Duodenal mucosa (tissue), 2 donors: ENCODE measurements around the gene FAM13A.
"Not testable (repeated sequence)": the region's sequence is repeated elsewhere in the genome, so short reads cannot be mapped to it uniquely, and the experiment has no call there.

Experiments
- H3K27ac ChIP-seq: one replicate; pipeline ENCODE4 v1.7.0; 2013; ENCODE audit warnings: low read depth, low read length
- H3K27me3 ChIP-seq, 2 donors: one replicate each; pipeline ENCODE4 v1.7.0; 2013; ENCODE audit warnings: low read length in 2 of 2, control low read depth in 1 of 2; ENCODE audit not compliant: insufficient read depth in 2 of 2, control insufficient read depth in 1 of 2
- H3K36me3 ChIP-seq, 2 donors: one replicate each; pipeline ENCODE4 v1.7.0; 2013; ENCODE audit warnings: low read length in 2 of 2, control low read depth in 1 of 2; ENCODE audit not compliant: insufficient read depth in 2 of 2, control insufficient read depth in 1 of 2
- H3K4me1 ChIP-seq, 2 donors: one replicate each; pipeline ENCODE4 v1.7.0; 2013; ENCODE audit warnings: low read length in 2 of 2, control low read depth in 1 of 2; ENCODE audit not compliant: insufficient read depth in 2 of 2, control insufficient read depth in 1 of 2
- H3K4me3 ChIP-seq, 2 donors: one replicate each; pipeline ENCODE4 v1.7.0; 2013; ENCODE audit warnings: low read length in 2 of 2, low read depth in 1 of 2
- H3K9ac ChIP-seq, 2 donors: one replicate each; pipeline ENCODE4 v1.7.0; 2013; ENCODE audit warnings: low read length in 2 of 2, low read depth in 1 of 2
- H3K9me3 ChIP-seq, 2 donors: one replicate each; pipeline ENCODE4 v1.7.0; 2013; ENCODE audit warnings: low read length in 2 of 2, control low read depth in 1 of 2; ENCODE audit not compliant: control insufficient read depth in 1 of 2

The FAM13A gene

GRCh38 chr4:89021684-89022083 lies 35.3 kb downstream of the FAM13A start:
- Histone ChIP-seq H3K9ac (no peak overlapping the region), H3K4me3 (no peak overlapping the region), H3K4me1 (peaks cover 12 to 36% of the 10 kb centered on the region in 2 donors), H3K36me3 (no peaks in the 10 kb centered on the region), H3K9me3 (no peaks in the 10 kb centered on the region), H3K27me3 (no peaks in the 10 kb centered on the region), H3K27ac (no peak overlapping the region)

DNA sequence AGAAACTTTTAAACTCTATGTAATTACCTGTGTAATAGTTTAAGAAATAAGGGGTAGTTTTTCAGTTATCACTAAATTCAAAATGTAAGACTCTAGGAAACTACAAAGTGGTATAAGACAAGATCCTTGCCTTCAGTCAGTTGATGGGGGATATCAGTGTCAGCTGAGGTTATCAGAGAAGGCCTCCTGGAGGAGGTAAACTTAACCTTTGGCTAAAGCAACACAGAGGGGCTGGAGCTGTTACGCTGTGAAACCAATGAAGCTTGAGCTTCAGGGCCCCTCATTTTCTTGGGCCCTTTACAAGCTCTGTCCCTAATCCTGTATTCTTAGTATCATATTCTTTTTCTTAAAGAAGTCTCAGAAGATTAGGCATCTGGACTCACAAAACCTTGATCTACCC lies 35.9 kb downstream of the FAM13A start:
- no peak overlapping the region for H3K9ac ChIP-seq
- H3K9me3 ChIP-seq = no peaks in the 10 kb centered on the region
- no peaks in the 10 kb centered on the region for H3K36me3 ChIP-seq
- H3K4me3 ChIP-seq = no peak overlapping the region
- peaks cover 12 to 36% of the 10 kb centered on the region in 2 donors for H3K4me1 ChIP-seq
- no peaks in the 10 kb centered on the region for H3K27me3 ChIP-seq
- H3K27ac ChIP-seq = no peak overlapping the region

DNA sequence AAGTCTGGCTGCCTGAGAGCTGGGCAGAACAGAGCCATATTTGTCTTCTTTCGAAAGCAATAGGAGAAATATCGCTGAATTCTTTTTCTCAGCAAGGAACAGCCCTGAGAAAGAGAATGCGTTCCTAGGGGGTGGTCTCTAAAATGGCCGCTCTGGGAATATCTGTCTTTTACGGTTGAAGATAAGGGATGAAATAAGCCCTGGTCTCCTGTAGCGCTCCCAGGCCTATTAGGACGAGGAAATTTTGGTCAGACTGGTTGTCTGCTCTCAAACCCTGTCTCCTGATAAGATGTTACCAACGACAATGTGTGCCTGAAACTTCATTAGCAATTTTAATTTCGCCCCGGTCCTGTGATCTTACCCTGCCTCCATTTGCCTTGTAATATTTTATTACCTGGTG lies 42.1 kb downstream of the FAM13A start:
- not testable (repeated sequence) for H3K27me3 ChIP-seq, H3K9me3 ChIP-seq, H3K27ac ChIP-seq, H3K36me3 ChIP-seq, H3K9ac ChIP-seq, H3K4me3 ChIP-seq, H3K4me1 ChIP-seq

DNA sequence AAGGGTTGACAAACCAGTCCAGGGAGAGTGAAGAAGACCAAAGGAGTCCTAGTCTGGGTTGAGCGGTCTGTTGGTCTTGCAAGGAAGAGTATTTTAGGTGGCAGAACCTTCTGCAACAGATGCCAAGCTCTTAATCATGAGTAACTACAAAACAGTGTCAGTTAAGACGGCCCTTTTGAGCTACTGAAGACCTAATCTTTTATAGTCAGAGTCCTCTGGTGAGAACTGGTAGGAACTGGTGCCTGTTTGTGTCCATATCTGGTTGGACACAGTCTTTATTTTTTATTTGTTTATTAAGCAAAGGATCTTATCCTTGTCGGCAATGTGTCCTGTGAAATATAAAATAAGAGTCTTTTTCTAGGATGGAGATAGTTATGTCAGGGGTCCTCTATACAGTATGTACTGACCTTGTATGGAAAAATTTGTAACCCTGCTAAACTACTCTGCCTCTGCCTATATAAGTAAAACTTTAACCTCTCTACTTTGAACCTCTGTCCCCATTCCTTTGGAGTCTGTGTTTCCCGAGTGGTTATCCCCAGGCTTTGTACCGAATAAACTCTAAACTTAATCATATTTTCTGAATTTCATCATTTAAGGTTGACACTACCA lies 47.1 kb downstream of the FAM13A start:
- H3K27me3 ChIP-seq = no peaks in the 10 kb centered on the region
- peaks cover 0 to 8% of the 10 kb centered on the region in 2 donors for H3K36me3 ChIP-seq
- peak overlapping the region in 1 of 2 donors; percentile 24 for H3K4me3 ChIP-seq
- H3K4me1 ChIP-seq = peaks cover 15 to 21% of the 10 kb centered on the region in 2 donors
- no peak overlapping the region for H3K27ac ChIP-seq
- peaks cover 2 to 3% of the 10 kb centered on the region in 2 donors for H3K9me3 ChIP-seq
- H3K9ac ChIP-seq = no peak overlapping the region

GRCh38 chr4:89009115-89009514 lies 47.9 kb downstream of the FAM13A start:
- no peaks in the 10 kb centered on the region for H3K27me3 ChIP-seq

DNA sequence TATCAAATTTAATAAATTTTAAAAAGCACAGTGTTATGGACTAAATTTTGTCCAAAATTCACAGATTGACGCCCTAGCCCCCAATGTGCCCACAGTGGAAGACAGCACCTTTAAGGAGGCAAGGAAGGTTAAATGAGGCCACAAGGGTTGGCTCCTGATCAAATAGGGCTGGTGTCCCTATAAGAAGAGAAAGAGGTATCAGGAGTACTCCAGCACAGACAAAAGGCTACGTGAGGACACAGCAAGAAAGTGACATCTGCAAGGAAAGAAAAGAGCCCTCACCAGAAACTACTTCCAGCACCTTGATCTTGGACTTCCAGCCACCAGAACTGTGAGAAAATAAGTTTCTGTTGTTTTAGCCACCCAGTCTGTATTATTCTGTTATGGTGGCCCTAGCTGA lies 48.8 kb downstream of the FAM13A start:
- Histone ChIP-seq H3K4me3 (peak overlapping the region; percentile 13 to 40), H3K27ac (no peak overlapping the region), H3K27me3 (no peaks in the 10 kb centered on the region), H3K9me3 (no peaks in the 10 kb centered on the region), H3K36me3 (peaks cover 0 to 3% of the 10 kb centered on the region in 2 donors), H3K9ac (peak overlapping the region in 1 of 2 donors; percentile 5), H3K4me1 (peaks cover 15 to 21% of the 10 kb centered on the region in 2 donors)

More at GRCh38 chr4:89009115-89009514, 47.9 kb downstream of the FAM13A start:
- H3K4me1 ChIP-seq = peaks cover 15 to 21% of the 10 kb centered on the region in 2 donors
- H3K36me3 ChIP-seq = peaks cover 0 to 8% of the 10 kb centered on the region in 2 donors
- H3K9me3 ChIP-seq = no peaks in the 10 kb centered on the region
- no peak overlapping the region for H3K27ac ChIP-seq
- H3K9ac ChIP-seq = no peak overlapping the region
- H3K4me3 ChIP-seq = no peak overlapping the region

- H3K27me3 ChIP-seq = no peaks in the 10 kb centered on the region
- peaks cover 0 to 3% of the 10 kb centered on the region in 2 donors for H3K36me3 ChIP-seq
- H3K27ac ChIP-seq = no peak overlapping the region
- peaks cover 15 to 22% of the 10 kb centered on the region in 2 donors for H3K4me1 ChIP-seq
- H3K4me3 ChIP-seq = no peak overlapping the region
- H3K9ac ChIP-seq = no peak overlapping the region
- no peaks in the 10 kb centered on the region for H3K9me3 ChIP-seq
Observed at GRCh38 chr4:89007338-89007939, 49.5 kb downstream of the FAM13A start.

GRCh38 chr4:89006307-89006706 lies 50.7 kb downstream of the FAM13A start:
- H3K4me1 ChIP-seq = peaks cover 25 to 33% of the 10 kb centered on the region in 2 donors
- H3K9me3 ChIP-seq = no peaks in the 10 kb centered on the region
- no peak overlapping the region for H3K4me3 ChIP-seq
- H3K9ac ChIP-seq = no peak overlapping the region
- peaks cover 0 to 3% of the 10 kb centered on the region in 2 donors for H3K36me3 ChIP-seq
- H3K27ac ChIP-seq = no peak overlapping the region
- H3K27me3 ChIP-seq = no peaks in the 10 kb centered on the region

DNA sequence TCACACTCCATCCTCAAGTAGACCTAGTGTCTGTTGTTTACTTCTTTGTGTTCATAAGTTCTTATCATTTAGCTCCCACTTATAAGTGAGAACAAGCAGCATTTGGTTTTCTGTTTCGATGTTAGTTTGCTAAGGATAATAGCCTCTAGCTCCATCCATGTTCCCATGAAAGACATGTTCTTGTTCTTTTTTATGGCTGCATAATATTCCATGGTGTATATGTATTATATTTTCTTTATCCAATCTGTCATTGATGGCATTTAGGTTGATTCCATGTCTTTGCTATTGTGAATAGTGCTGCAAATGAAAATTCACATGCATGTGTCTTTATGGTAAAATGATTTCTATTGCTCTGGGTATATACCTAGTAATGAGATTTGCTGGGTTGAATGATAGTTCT lies 51.9 kb downstream of the FAM13A start:
- H3K9me3 ChIP-seq, H3K9ac ChIP-seq, H3K36me3 ChIP-seq, H3K27ac ChIP-seq, H3K4me3 ChIP-seq, H3K27me3 ChIP-seq: not testable (repeated sequence)
- H3K4me1 ChIP-seq = peaks cover 27 to 41% of the 10 kb centered on the region in 2 donors

DNA sequence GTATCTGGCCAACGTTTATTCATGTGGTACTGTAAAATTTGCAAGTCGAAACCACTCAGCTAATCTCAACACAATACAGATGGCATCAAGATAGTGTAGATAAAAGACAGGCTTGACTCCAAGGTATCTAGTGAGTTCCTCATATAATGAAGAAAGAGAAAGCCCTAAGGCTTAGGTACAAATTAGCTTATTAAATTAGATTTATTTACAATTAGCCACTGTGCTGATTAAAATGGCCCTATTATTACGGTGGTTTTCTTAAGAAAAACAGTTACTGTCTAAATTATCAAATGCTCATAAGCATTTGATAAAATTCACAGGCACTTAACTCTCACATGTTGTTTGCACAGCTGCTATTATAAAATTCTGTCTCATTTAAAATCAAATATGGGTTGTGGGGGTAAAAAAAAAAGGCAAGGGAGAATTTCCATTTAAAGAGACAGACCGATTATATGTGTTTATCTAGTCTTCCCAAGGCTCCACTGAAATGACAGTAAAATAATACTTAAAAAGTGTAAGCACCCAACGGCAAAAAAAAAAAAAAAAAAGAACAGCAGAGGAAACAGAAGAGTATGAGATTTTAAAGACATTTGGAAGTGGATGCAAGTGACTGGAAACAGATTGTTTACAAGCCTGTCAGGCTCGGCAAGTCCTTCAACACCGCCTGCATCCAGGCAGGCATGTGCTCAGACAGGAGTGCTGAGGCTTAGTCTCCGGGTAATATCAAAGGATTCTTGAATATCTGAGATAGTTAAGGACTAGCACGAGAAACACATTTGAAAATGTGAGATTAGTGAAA lies 55.1 kb downstream of the FAM13A start:
- H3K4me1 ChIP-seq = peaks cover 40 to 45% of the 10 kb centered on the region in 2 donors
- H3K27ac ChIP-seq = no peak overlapping the region
- H3K4me3 ChIP-seq = no peak overlapping the region
- H3K9ac ChIP-seq = no peak overlapping the region
- peaks cover 0 to 3% of the 10 kb centered on the region in 2 donors for H3K36me3 ChIP-seq
- no peaks in the 10 kb centered on the region for H3K27me3 ChIP-seq
- no peaks in the 10 kb centered on the region for H3K9me3 ChIP-seq
